Measurements from ENCODE around the gene PLEKHF1. TPM values are rescaled to one million over a fixed set of nuclear protein-coding genes. Genes with fewer than 3 reads are reported as not detected.

PLEKHF1 gene
- total RNA-seq, 1 donor from 2014 or later, result 9.6 TPM

DNA sequence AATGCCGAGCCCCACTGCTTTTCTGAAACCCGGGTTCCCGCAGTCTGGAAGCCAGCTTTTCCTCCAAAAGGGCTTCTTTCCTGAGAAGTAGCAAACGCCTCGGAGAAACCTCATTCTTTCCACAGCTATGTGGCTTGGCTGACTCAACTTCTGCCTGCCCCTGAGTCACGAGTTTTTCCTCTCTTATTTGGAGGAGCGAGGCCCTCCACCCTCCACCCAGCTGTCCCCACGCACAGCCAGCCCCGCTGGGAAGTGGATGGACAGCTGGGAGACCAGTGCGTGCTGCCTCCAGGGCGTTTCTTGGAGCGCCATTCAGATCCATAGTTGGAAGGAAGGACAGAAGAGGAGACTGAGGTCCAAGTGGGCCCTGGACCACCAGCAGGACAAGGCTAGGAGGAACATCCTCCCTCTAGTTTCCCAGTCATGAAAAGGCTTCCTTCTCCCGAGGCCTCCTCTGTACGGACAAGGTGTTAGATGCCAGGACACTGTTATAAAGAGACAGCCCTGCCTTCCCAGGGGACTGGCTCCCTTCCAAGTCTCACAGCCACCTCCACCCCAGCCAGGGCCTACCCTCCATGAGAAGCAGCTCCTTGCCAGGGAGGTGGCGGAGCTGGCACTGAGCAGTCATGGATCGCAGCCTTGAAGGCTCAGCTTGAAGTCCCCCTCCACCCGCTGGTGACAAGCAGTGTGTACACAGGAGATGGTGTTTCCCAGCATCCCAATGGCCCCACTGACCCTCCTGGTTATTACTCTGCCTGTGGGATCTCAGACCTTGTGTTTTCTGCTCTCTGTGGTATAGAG is 2.5 kb upstream of the PLEKHF1 start:
- Mint-ChIP-seq H3K9me3 (ENCODE audit: low read depth) (no peaks in the 10 kb centered on the region), H3K4me3 (ENCODE audit: low read depth) (peak overlapping the region; percentile 24), H3K27ac (peak overlapping the region; percentile 90), H3K36me3 (ENCODE audit: insufficient read depth) (no peaks in the 10 kb centered on the region), H3K27me3 (peaks cover 4% of the 10 kb centered on the region), H3K4me1 (ENCODE audit: low read depth) (peaks cover 29% of the 10 kb centered on the region)
- no peak for TF ChIP-seq CTCF (IDR thresholded peaks at IDR 0.05; ENCODE audit: unreplicated experiment)
- DNase-seq (ENCODE audit: low spot score, unreplicated experiment), result no peak

- Mint-ChIP-seq H3K27ac (peak overlapping the region; percentile 60), H3K4me1 (ENCODE audit: low read depth) (peaks cover 29% of the 10 kb centered on the region), H3K9me3 (ENCODE audit: low read depth) (no peaks in the 10 kb centered on the region), H3K4me3 (ENCODE audit: low read depth) (peak overlapping the region; percentile 68), H3K36me3 (ENCODE audit: insufficient read depth) (no peaks in the 10 kb centered on the region), H3K27me3 (peaks cover 4% of the 10 kb centered on the region)
- no peak for DNase-seq (ENCODE audit: low spot score, unreplicated experiment)
- no peak for TF ChIP-seq CTCF (IDR thresholded peaks at IDR 0.05; ENCODE audit: unreplicated experiment)
These were observed 1.2 kb upstream of the PLEKHF1 start for GRCh38 chr19:29663861-29664752.

DNA sequence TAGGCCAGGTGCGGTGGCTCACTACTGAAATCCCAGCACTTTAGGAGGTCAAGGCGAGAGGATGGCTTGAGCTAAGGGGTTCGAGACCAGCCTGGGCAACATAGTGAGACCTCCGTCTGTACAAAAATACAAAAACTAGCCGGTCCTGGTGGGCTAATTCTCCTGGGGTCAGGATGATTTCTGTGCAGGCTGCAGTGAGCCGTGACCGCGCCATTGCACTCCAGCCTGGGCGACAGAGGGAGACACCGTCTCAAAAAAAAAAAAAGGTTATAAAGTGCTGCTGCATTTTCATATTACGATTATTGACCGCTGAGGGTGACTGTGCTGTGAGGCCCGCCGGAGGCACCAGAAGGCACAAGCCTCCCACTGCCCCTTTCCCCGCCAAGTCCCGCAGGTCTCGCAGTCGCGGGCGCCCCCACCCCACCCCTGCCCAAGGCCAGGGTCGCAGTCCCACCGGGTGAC is 477 bp upstream of the PLEKHF1 start:
- H3K4me3 Mint-ChIP-seq (ENCODE audit: low read depth), result peak overlapping the region; percentile 68
- peak; percentile 25 for TF ChIP-seq CTCF (IDR thresholded peaks at IDR 0.05; ENCODE audit: unreplicated experiment)
- H3K36me3 Mint-ChIP-seq (ENCODE audit: insufficient read depth), result peaks cover 3% of the 10 kb centered on the region
- H3K27me3 Mint-ChIP-seq, result peaks cover 4% of the 10 kb centered on the region
- H3K9me3 Mint-ChIP-seq (ENCODE audit: low read depth), result no peaks in the 10 kb centered on the region
- no peak for DNase-seq (ENCODE audit: low spot score, unreplicated experiment)
- peaks cover 29% of the 10 kb centered on the region for H3K4me1 Mint-ChIP-seq (ENCODE audit: low read depth)
- H3K27ac Mint-ChIP-seq, result no peak overlapping the region

- H3K9me3 Mint-ChIP-seq (ENCODE audit: low read depth), result no peaks in the 10 kb centered on the region
- no peak for DNase-seq (ENCODE audit: low spot score, unreplicated experiment)
These were observed 741 bp downstream of the PLEKHF1 start for GRCh38 chr19:29665826-29666577.

More at GRCh38 chr19:29665826-29666577, 741 bp downstream of the PLEKHF1 start:
- Mint-ChIP-seq H3K36me3 (ENCODE audit: insufficient read depth) (peaks cover 4% of the 10 kb centered on the region), H3K4me3 (ENCODE audit: low read depth) (peak overlapping the region; percentile 74), H3K4me1 (ENCODE audit: low read depth) (peaks cover 30% of the 10 kb centered on the region), H3K27me3 (peaks cover 4% of the 10 kb centered on the region), H3K27ac (peak overlapping the region; percentile 82)
- TF ChIP-seq CTCF (IDR thresholded peaks at IDR 0.05; ENCODE audit: unreplicated experiment), result no peak

Measured in progenitor cell of endocrine pancreas (in vitro differentiated cells).